Measurements from ENCODE around the gene ORC6. TPM values are rescaled to one million over a fixed set of nuclear protein-coding genes. Genes with fewer than 3 reads are reported as not detected.

The ORC6 gene
- total RNA-seq, 1 experiment from 2014 or later = 95.0 TPM

DNA sequence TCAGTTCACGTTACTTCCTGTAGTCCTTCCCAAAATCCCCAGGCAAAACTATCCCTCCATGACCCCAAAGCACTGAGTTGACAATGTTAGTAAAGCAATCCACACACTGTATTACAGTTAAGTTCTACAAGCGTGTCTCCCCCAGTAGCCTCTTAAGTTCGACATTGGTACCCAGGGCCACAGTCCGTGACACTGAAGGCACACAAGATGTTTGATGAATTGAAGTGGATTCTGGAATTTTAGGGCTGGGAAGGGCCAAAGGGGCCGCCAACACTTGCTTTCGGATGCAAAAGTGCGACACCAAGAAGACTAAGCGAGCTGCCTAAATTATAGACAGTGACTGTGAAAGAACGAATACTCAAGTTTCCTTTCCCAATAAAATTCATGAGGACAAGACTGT, 2.0 kb upstream of the ORC6 start:
- Histone ChIP-seq H4K20me1 (ENCODE audit: control insufficient read depth, insufficient read depth, insufficient read length) (no peaks in the 10 kb centered on the region), H2AFZ (ENCODE audit: low read length) (no peak overlapping the region), H3K27me3 (ENCODE audit: insufficient read depth, low read length) (no peaks in the 10 kb centered on the region), H3K79me2 (ENCODE audit: insufficient read depth, low read length) (peaks cover 38% of the 10 kb centered on the region; the same call in 1 of the 2 replicates), H3K27ac (ENCODE audit: insufficient read length, low read depth, low read length) (no peak overlapping the region), H3K9ac (ENCODE audit: extremely low read depth, insufficient read length, low read length) (peak overlapping the region; percentile 36), H4K8ac (replicated peaks; ENCODE audit: insufficient read length, low read depth, low read length) (no peak overlapping the region), H4K91ac (ENCODE audit: insufficient read length, low read depth, low read length) (no peak overlapping the region), H3K9me3 (ENCODE audit: control insufficient read depth, low read depth, low read length) (no peaks in the 10 kb centered on the region), H3K18ac (ENCODE audit: insufficient read length, low read depth, low read length) (no peak overlapping the region), H3K79me1 (ENCODE audit: insufficient read depth, low read depth, low read length, poor library complexity, severe bottlenecking) (no peaks in the 10 kb centered on the region), H2BK5ac (ENCODE audit: insufficient read length, low read length) (no peak overlapping the region), H2BK120ac (ENCODE audit: low read depth, low read length, poor library complexity, severe bottlenecking) (no peak overlapping the region), H3K23ac (ENCODE audit: insufficient read length, low read depth, low read length) (no peak overlapping the region), H2BK15ac (ENCODE audit: low read depth, low read length) (no peak overlapping the region), H2BK12ac (ENCODE audit: insufficient read length, low read depth, low read length) (no peak overlapping the region), H3K56ac (ENCODE audit: insufficient read length, low read depth, low read length) (no peak overlapping the region), H4K5ac (ENCODE audit: insufficient read length, low read depth, low read length) (no peak overlapping the region), H3K4ac (ENCODE audit: low read depth, low read length) (no peak overlapping the region), H3K23me2 (ENCODE audit: insufficient read length, low read depth, low read length, poor library complexity, severe bottlenecking) (peaks cover 3% of the 10 kb centered on the region), H3K4me2 (ENCODE audit: insufficient read depth, insufficient read length, low read length) (peak overlapping the region; percentile 93), H3K4me1 (ENCODE audit: insufficient read depth, low read length) (no peaks in the 10 kb centered on the region; the same call in 1 of the 2 replicates), H3T11ph (ENCODE audit: low read length) (no peak overlapping the region), H2AK5ac (ENCODE audit: insufficient read length, low read length) (no peak overlapping the region), H3K14ac (ENCODE audit: insufficient read depth, low read length) (no peak overlapping the region), H2BK20ac (ENCODE audit: low read depth, low read length, poor library complexity, severe bottlenecking) (no peak overlapping the region)
- Mint-ChIP-seq H3K9me3 (no peaks in the 10 kb centered on the region), H3K36me3 (ENCODE audit: insufficient read depth in 1 of 3, low read depth in 3 of 3) (peaks cover 15 to 24% (median 18%) of the 10 kb centered on the region in 3 experiments), H3K27ac (no peak overlapping the region), H3K4me1 (peaks cover 15 to 34% of the 10 kb centered on the region in 2 experiments), H3K4me3 (no peak overlapping the region), H3K27me3 (ENCODE audit: low read depth) (no peaks in the 10 kb centered on the region)
- no CpG with 5 or more reads among the region's 9 CpGs for WGBS (ENCODE audit: extremely low coverage, insufficient read length, low lambda C conversion rate)
- TF ChIP-seq, protein P1, sequence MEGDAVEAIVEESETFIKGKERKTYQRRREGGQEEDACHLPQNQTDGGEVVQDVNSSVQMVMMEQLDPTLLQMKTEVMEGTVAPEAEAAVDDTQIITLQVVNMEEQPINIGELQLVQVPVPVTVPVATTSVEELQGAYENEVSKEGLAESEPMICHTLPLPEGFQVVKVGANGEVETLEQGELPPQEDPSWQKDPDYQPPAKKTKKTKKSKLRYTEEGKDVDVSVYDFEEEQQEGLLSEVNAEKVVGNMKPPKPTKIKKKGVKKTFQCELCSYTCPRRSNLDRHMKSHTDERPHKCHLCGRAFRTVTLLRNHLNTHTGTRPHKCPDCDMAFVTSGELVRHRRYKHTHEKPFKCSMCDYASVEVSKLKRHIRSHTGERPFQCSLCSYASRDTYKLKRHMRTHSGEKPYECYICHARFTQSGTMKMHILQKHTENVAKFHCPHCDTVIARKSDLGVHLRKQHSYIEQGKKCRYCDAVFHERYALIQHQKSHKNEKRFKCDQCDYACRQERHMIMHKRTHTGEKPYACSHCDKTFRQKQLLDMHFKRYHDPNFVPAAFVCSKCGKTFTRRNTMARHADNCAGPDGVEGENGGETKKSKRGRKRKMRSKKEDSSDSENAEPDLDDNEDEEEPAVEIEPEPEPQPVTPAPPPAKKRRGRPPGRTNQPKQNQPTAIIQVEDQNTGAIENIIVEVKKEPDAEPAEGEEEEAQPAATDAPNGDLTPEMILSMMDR (conservative IDR thresholded peaks at IDR 0.05) = no peak
- DNase-seq = no peak

Data from H9 (cell line).